Measurements from ENCODE around the gene AQP11.
"Not testable (repeated sequence)": the region's sequence is repeated elsewhere in the genome, so short reads cannot be mapped to it uniquely, and the experiment has no call there.

The AQP11 gene, protein sequence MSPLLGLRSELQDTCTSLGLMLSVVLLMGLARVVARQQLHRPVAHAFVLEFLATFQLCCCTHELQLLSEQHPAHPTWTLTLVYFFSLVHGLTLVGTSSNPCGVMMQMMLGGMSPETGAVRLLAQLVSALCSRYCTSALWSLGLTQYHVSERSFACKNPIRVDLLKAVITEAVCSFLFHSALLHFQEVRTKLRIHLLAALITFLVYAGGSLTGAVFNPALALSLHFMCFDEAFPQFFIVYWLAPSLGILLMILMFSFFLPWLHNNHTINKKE

DNA sequence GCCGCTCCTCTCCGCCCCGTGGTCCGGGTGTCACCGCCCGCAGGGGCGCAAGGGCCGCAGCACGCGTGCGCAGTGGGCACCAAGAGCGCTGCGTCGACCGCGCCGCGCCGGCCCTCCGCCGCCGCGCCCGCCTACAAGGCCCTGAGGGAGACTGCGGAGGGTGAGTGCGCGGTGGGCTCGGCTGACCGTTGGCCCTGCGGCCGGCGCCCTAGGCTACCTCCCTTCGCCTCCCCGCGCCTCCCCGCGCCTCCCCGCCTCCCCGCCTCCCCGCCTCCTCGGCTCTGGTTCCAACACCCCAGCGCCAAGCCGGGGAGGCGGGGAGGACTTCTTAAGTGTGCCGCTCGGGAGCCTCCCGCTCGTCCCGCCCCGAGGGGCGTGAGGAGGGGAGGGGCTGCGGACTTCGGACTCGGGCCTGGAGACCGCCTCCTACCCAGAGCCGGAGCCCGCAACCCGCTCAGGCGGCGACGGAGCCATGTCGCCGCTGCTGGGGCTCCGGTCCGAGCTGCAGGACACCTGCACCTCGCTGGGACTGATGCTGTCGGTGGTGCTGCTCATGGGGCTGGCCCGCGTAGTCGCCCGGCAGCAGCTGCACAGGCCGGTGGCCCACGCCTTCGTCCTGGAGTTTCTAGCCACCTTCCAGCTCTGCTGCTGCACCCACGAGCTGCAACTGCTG, at the start of gene AQP11:
TSS of gene AQP11 (plus strand) at position 433 of the 673 bp plus-strand sequence. CDS start at position 473, 40 bp downstream.
- peak; percentile 75 for DNase-seq

DNA sequence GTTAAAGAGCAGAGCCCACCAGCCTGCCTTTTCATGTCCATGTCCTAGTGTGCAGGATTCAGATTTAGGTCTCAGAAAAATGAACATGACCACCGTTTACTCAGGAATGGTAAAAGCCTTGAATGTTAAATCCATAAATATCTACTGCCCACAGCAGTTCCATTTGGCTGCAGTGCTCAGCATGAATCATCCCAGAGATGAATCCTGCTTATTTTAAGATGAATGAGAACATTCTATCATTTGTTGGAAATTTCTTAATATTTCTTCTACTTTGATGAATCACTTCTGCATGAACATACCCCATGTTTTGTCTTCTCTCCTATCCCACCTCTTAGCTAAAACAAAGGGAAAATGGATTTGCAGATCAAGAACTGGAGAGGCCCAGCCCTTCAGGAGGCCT, 47.5 kb upstream of the AQP11 start:
- DNase-seq = no peak

DNA sequence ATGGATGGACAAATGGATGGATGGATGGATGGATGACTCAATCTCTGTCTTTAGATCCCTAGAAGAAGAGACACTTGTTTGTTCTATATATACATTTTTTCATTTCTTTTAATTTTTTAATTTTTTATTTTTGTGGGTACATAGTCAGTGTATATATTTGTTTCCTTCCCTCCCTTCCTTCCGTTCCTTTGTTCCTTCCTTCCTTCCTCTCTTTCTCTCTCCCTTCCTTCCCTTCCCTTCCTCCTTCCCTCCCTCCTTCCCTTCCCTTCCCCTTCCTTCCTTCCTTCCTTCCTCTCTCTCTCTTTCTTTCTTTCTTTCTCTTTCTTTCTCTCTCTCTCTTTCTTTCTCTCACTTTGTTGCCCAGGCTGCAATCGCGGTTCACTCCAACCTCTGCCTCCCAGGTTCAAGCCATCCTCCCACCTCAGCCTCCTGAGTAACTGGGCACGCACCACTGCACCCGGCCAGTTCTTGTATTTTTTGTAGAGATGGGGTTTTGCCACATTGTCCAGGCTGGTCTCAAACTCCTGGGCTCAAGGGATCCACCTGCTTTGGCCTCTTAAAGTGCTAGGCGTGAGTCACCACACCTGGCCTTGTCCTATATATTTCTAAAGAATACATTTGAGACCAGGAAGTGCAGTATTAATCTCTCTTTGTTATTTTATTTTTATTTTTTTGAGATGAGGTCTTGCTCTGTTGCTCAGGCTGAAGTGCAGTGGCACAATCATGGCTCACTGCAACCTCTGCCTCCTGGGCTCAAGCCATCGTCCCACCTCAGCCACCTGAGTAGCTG, 42.5 kb upstream of the AQP11 start:
- no peak for DNase-seq

DNA sequence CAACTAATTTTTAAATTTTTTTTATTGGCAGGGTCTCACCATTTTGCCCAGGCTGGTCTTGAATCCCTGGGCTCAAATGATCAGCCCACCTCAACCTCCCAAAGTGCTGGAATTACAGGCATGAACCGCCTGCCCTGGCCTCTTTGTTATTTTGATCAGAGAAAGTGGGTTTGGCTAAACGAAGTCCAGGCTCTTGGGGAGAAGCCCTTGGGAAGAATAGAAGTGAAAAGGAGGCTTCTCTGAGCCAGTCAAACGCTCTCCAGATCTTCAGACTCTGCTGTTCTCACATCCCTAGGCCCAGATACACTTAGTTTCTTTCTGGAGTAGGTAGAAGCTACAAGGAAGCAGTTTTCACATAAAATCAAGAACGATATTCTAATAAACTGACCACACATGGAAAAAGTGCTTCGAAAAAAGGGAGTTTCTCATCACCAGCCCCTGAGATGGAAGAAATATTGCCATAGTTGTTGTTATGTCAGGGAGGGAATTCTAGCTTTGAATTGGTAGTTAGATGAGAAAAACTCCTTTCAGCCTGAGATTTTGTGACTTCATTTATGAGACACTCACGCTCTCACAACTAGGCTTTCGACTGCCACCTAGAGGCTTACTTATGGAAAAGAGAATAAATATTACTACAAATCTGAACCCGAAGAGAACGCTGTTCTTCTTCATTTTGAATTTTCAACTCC, 41.7 kb upstream of the AQP11 start:
- DNase-seq = peak; percentile 47

DNA sequence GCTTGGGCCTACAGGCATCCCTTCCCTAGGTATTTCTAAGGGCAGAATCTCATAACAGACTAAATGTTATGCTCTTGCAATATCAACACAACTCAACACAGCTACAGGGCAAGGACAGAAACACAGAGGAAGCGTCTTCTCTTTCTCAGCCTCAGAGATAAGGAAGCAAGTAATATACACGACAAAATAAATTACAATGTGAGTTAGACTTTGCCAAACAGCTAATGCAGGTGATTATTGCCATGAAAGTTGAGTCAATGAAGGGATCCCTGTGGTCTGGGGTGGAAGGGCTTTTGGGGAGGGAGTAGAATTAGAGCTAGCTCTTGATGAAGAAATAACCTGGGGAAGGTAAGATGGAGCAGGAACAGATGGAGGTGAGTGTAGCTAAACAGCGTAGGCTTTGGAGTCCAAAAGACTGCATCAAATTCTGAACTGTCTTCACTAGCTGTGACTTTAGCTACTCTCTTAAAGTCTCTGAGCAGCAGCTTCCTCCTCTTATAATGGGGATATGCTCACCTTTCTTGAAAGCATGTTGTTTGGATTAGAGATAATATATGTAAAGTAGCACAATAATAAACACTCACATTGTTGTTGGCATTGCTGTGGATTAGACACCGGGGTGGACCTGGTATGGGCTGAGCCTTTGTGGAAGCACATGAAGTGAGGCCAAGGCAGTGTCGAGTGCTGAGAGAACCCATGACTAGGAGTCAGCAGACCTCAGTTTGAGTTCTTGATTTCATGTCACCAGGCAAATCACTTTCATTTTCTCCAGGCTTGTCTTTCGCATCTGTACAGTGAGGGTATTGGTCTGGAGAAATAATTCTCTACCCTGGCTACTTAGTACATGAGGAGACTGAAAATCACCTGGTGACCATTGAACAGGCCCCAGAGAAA, 41.0 kb upstream of the AQP11 start:
- no peak for DNase-seq

DNA sequence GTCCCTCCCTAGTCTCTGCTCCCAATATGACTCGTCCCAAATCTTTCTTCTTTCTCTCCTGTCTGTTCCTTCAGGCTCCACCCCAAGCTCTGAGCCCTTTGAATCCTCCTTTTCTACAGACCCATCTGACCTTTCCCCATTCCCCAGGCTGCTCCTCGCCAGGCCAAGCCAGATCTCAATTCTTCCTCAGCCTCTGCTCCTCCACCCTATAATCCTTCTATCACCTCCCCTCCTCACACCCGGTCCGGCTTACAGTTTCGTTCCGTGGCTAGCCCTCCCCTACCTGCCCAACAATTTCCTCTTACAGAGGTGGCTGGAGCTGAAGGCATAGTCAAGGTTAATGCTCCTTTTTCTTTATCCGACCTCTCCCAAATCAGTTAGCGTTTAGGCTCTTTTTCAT, 38.3 kb upstream of the AQP11 start:
- DNase-seq = not testable (repeated sequence)

DNA sequence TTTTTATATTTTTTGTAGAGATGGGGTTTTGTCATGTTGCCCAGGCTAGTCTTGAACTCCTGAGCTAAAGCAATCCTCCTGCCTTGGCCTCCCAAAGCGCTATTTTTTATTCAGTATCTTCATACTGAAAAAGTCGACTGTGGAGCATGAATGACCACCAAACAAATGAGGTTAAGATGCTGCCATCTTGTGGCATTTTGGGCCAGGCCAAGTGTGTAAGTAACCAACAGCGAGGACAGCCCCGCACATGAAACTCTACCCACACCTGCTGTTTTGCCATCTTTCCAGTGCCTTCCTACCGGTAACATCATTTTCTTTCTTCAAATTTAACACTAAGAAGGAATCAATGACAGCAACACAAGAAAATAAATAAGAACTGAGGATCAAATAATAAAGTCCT, 32.2 kb upstream of the AQP11 start:
- DNase-seq = no peak

DNA sequence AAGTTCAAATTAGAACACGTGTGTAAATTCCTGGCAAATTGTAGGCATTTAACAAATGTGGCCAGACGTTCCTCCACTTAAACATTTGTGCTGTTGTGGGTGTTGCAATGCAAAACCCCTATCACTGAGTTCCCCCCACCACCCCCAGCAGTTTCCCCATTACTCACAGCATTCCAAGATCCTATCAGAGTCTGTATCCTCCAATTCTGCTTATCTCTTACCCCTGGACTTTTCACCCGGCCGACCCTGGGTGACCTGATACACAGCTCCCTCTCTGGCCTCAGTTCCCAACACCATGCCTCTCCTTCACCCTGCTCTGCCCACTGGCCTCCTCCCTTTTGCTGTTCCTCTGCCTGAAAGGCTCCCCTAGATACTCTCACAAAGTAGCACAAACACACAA, 31.4 kb upstream of the AQP11 start:
- DNase-seq = no peak

DNA sequence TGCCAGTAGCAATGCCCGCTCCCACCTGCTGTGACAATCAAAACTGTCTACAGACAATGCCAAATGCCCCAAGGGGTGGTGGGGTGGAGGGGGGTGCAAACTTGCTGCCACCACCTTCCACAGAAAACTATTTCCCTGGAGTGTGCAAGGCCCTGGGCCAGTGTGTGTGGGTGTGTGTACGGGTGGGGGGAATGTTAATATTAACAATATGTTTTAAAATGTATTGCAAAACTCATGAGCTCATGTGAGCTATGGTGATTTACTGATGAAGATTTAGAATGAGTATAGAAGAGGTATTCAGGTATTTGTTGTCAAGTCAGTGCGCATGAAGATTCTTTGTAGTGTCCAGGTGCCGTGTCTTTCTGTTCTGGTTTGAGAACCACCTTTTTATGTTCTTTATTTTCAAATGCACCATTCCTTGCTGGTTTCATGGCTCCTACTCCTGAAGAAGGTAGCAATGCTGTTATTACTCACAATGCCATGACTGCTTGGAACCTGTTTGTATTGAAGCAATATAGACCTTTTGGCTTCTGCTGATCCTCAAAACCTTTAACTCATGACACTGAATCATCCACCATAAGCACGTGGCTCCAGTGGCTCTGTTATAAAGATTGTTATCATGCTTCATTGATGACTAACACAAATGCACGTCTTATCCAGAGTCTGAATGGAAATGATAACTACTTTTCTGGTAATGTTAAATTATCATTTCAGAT, 29.9 kb upstream of the AQP11 start:
- DNase-seq = no peak

DNA sequence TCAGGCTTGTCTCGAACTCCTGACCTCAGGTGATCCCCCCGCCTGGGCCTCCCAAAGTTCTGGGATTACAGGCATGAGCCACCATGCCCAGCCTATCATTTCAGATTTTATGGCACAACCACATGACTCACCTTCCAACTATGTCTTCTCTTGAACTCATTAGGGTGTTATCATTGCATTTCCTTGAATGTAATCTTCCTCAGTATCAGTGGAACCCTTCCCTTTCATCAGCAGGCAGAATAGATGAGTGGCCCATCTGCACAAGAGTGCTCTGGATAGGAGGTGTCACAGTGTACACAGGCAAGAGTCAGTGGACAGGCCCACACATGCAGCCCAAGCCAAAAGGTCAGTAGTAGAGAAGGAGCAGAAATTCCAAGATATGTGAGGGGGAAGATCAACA, 29.1 kb upstream of the AQP11 start:
- DNase-seq = no peak

DNA sequence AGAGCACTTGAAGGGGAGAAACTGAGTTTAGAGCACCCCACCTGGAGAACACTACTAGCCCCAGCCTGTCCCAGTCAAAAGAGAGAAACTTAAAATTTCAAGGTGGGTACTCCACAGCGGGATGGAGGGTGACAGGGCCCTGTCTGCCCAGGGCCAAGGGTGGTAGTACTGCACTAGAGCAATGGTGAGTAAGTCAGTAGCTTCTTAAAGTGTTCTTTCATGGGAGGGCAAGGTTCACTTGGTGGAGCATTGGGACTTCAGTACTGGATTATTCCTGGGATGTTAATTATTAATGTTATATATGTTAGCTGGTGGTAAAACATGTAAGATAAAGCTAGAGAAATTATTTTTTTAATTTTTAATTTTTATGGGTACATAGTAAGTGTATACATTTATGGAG, 28.5 kb upstream of the AQP11 start:
- DNase-seq = no peak

DNA sequence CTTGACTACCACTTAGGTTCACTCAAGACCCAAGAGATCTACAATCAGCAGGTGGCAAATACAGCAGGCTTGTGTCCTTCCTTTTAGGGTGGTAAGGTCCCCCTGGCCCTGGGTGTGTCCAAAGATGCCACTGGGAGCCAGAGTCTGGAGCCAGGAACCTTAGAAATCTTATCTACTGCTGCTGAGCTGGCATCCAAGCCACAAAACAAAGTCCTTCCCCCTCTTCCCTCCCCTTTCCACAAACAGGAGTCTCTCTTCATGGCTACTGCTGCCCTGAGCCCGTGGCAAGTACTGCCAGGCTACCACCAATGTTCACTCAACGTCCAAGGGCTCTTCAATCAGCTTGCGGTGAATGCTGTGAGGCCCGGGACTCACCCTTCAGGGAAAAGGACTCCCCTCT, 21.4 kb upstream of the AQP11 start:
- DNase-seq = no peak

DNA sequence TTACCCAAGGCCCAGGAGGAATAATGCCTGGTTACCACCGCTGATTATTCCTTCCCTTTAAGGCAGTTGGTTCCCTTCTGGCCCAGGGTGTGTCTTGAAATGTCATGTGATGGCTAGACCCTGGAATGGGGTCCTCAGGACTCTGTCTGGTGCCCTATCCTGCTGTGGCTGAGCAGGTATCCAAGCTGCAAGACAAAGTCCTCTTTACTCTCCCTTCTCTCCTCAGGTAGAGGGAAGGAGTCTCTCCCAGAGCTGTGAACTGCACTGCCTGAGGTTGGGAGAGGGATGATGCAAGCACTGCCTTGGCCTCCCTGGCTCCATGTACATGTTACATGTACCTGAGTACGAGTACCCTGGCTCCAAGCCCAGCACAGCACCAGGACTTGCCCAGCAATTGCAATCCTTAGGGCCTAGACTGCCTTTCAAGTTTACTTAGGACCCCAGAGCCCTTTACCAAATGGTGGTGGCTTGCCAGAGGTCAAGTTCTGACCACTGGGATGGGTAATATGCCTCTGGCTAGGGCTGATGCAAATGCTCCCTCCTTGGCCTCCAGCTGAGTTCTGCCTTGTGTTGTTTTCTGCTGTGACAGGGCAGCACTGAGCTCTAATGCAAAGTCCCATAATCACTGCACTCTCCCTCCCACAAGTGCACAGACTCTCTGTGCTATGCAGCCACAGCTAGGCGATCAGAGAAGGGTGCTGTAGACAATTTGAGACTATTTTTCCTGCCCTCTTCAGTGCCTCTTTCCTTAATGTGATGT, 20.7 kb upstream of the AQP11 start:
- no peak for DNase-seq

DNA sequence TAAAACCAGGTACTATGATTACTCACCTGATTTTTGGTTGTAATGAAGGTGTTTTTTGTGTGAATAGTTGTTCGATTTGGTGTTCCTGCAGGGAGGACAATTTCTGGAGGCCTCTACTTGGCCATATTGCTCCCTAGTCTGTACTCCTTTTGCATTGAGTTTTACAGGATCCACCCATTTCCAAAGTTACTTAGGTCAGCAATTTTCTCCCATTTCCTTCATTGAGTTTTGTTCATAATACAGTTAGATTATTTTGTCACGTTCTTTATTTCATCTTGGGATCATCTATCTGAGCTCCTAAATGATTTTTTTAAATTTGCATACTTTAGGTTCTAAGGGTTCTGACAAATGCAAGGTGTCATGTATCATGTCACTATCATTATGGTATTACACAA, 20.1 kb upstream of the AQP11 start:
- DNase-seq = no peak

DNA sequence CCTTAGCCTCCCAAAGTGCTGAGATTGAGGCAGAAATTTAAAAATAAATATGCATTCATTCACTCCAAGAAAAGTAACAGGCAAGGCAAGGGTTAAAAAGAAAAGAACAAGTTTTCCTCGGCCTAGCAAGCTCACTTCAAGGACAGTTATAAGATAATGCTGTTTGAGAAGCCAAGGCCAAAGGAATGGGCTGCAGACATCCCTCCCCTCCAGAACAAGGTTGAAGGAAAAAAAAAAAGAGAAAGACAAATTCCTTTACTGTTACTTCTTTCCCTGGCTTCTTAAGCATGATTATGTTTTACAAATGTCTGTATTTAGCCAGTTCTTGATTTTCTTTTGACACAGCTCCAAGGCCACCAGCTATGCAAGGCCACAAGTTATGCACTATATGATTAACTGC, 18.9 kb upstream of the AQP11 start:
- not testable (repeated sequence) for DNase-seq

DNA sequence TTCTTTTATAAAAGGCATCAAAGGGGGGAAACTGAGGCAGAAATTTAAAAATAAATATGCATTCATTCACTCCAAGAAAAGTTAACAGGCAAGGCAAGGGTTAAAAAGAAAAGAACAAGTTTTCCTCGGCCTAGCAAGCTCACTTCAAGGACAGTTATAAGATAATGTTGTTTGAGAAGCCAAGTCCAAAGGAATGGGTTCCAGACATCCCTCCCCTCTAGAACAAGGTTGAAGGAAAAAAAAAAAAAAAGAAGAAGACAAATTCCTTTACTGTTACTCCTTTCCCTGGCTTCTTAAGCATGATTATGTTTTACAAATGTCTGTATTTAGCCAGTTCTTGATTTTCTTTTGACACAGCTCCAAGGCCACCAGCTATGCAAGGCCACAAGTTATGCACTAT, 14.3 kb upstream of the AQP11 start:
- DNase-seq = not testable (repeated sequence)

DNA sequence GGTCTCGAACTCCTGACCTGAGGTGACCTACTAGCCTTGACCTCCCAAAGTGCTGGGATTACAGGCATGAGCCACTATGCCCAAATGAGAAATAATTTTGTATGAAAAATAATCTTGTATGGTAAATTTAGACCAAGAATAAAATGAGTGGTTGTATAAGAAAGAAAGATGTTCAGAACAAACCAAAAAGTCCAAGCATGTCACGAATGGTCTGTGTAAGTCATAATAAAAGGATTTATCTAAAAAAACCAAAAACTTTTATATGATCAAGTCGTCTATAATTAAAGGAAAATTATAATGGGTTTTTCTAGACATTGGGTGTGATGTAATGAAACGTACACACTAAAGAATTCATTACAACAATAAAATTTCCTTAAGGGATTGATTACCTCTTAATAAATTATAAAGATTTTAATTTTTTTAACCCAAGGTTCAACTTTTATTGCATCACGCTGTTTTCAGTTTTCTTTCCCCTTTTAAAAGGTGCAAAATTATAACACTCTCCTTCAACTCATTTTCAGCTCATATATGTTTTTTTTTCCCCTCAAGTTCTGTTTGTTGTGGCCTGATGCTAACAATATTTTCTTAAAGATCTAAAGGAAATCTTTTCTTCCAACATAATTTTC, 8.9 kb upstream of the AQP11 start:
- no peak for DNase-seq

DNA sequence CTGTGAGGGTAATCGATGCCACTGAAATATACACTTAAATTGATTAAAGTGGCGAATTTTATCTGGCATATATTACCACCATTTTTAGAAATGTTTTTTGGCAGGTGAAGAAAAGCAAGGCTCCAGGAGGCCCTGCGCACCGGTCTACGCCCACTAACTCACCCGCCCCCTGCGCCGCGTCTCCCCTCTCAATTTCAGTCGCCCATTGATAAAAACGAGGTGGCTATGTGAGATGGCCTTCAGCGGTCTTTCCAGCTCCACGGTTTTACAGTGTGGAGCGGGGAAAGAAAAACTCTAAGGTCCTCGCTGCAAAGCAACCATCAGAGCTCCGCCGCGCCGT, 602 bp upstream of the AQP11 start:
- DNase-seq = no peak

DNA sequence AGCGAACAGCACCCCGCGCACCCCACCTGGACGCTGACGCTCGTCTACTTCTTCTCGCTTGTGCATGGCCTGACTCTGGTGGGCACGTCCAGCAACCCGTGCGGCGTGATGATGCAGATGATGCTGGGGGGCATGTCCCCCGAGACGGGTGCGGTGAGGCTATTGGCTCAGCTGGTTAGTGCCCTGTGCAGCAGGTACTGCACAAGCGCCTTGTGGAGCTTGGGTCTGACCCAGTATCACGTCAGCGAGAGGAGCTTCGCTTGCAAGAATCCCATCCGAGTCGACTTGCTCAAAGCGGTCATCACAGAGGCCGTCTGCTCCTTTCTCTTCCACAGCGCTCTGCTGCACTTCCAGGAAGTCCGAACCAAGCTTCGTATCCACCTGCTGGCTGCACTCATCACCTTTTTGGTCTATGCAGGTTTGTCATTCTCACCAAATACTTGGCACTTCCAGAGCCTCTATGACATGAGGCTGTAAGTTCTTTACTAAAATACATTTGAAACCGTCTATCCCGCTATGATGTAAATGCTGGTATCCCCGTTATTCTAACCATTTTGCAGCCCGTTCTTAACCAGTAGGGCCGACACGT, 535 bp downstream of the AQP11 start:
- DNase-seq = peak; percentile 5

DNA sequence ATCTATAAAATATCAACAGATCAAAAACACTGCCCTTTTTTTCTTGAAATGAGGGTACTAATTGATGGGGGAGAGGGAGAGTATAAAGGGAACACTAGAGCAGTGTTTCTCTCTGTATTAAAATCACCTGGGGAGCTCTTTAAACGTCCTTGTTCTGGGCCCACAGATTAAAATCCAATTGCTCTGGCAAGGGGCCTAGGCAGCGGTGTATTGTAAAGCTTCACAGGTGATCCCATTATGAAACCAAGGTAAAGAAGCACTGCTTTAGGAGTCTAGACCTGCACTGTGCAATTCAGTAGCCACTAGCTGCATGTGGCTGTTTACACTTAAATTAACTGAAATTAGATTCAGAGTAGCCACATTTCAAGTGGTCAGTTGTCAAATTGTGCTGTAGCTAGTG, 3.0 kb downstream of the AQP11 start:
- DNase-seq = no peak
